Breast epithelium (tissue), 4 donors: Measurements from ENCODE around the gene LHX1. TPM values are rescaled to one million over a fixed set of nuclear protein-coding genes. Genes with fewer than 3 reads are reported as not detected.

Experiments
- DNase-seq, 2 donors: peaks; one replicate each; pipeline ENCODE4 v3.0.0-alpha.2; 2019; ENCODE audit warnings: low spot score in 2 of 2
- H3K27ac ChIP-seq, 2 donors: fragments of 200-600 bp; sonication (generic) in 1 of 2; one replicate each; pipeline ENCODE4 v1.5.1; 2016 to 2019; ENCODE audit warnings: mild to moderate bottlenecking in 1 of 2
- H3K27me3 ChIP-seq, 2 donors: fragments of 200-600 bp; sonication (generic) in 1 of 2; one replicate each; pipeline versions ENCODE4 v1.5.1 to v1.6.0; 2017 to 2019; ENCODE audit warnings: control low read depth in 1 of 2, mild to moderate bottlenecking in 1 of 2
- H3K36me3 ChIP-seq: fragments of 200-600 bp; one replicate; pipeline ENCODE4 v1.5.1; 2019
- H3K4me1 ChIP-seq, 2 donors: fragments of 200-600 bp; sonication (generic); one replicate each; pipeline ENCODE4 v1.5.1; 2016 to 2019; ENCODE audit warnings: control low read depth in 1 of 2
- H3K4me3 ChIP-seq, 3 donors: fragments of 200-600 bp; sonication (generic); 1 replicate in 2 of 3; 2 replicates in 1 of 3; pipeline ENCODE4 v1.5.1; 2016 to 2019; ENCODE audit warnings: mild to moderate bottlenecking in 3 of 3, moderate library complexity in 2 of 3
- H3K9me3 ChIP-seq, 2 donors: fragments of 200-600 bp; sonication (generic) in 1 of 2; one replicate each; pipeline ENCODE4 v1.5.1; 2016 to 2019; ENCODE audit warnings: control low read depth in 1 of 2
- CTCF ChIP-seq, 3 donors: fragments of 450-650 bp; IDR thresholded peaks; one replicate each; pipeline ENCODE4 v1.5.1; 2016 to 2017; ENCODE audit warnings: antibody characterized with exemption in 3 of 3, mild to moderate bottlenecking in 3 of 3, moderate library complexity in 3 of 3
- POLR2A ChIP-seq: fragments of 450-650 bp; IDR thresholded peaks from one replicate; pipeline ENCODE4 v1.6.1; 2016; ENCODE audit warnings: antibody characterized with exemption, mild to moderate bottlenecking, moderate library complexity
- POLR2AphosphoS5 ChIP-seq, 3 donors: sonication (generic); formaldehyde crosslinking; IDR thresholded peaks; one replicate each; pipeline ENCODE4 v1.6.1; 2017; ENCODE audit warnings: antibody characterized with exemption in 3 of 3
- intact Hi-C: fragments of 100-400 bp; cut with DNase I; formaldehyde crosslinking; loops from one replicate; pipeline ENCODE4 v1.15.1; 2023; ENCODE audit warnings: low total_unique reads
- total RNA-seq, 3 donors: library from RNA; depleted of rRNA; stranded (reverse); fragments of >200 nt; gene quantifications; one replicate each; pipeline ENCODE4 v1.1.0, GENCODE V29; 2016

The LHX1 gene
- total RNA-seq, 3 donors from 2014 or later, result not detected

GRCh38 chr17:36933512-36934143 is 3.6 kb upstream of the LHX1 start:
- TF ChIP-seq POLR2AphosphoS5 (IDR thresholded peaks at IDR 0.05), result no peak
- no peak for TF ChIP-seq POLR2A
- TF ChIP-seq CTCF (IDR thresholded peaks at IDR 0.05), result no peak
- peaks cover 51 to 100% of the 10 kb centered on the region in 2 donors for H3K27me3 ChIP-seq
- H3K36me3 ChIP-seq, result no peaks in the 10 kb centered on the region
- DNase-seq, result no peak
- peaks cover 19 to 32% of the 10 kb centered on the region in 2 donors for H3K4me1 ChIP-seq
- H3K9me3 ChIP-seq, result no peaks in the 10 kb centered on the region
- peak overlapping the region in 1 of 3 donors; percentile 54 for H3K4me3 ChIP-seq
- H3K27ac ChIP-seq, result no peak overlapping the region
- intact Hi-C loops, result no loop called here

- TF ChIP-seq CTCF (IDR thresholded peaks at IDR 0.05) (no peak), POLR2A (no peak), POLR2AphosphoS5 (IDR thresholded peaks at IDR 0.05) (no peak)
- H3K4me1 ChIP-seq, result peaks cover 21 to 32% of the 10 kb centered on the region in 2 donors
- H3K27ac ChIP-seq, result no peak overlapping the region
- intact Hi-C loops, result no loop called here
- no peaks in the 10 kb centered on the region for H3K9me3 ChIP-seq
- H3K4me3 ChIP-seq, result peak overlapping the region in 1 of 3 donors; percentile 54
- DNase-seq, result no peak
- no peaks in the 10 kb centered on the region for H3K36me3 ChIP-seq
- peaks cover 53 to 100% of the 10 kb centered on the region in 2 donors for H3K27me3 ChIP-seq
Measured at GRCh38 chr17:36934144-36934691, 3.1 kb upstream of the LHX1 start.

DNA sequence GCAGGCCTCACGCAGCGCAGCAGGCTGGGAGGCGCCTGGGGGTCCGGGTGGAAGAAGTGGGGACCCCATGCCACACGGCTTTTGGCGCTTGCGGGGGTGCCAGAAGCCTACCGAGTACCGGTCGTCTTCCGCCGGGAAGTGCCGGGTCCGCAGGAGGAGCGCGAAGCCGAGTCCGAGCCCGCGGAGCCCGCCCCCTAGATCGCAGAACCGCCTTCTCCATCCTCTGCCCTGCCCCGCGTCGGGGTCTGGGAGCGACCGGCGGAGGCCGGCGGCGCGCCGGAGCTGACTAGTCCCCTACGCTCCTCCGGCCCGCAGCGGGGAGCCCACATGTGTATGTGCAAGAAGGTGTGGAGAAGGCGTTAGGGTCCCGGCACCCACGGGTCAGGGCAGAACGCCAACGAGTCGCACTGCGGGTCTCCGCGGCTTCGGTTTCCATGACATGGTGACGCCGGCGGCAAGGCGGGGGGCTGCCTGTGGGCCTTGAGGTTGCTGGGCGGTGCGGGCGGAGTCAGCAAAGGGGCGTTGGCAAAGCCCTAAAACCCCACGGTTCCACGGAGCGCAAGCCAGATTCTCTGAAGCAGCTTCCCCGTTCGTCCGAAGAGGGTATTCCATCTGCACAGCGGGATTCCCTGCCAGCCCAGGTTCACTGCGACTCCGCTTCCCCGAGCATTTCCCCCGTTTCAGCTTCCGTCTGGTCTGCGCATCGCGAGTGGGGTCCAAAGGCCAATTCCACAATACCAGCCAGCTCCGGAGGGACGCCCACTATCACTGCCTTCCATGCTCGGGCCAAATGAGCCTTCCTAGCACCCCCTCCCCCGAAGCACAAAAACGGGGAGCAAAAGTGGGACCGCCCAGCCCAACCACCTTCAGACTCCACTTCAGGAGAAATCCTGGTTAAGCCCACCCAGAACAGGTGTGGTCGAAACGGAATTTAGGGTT is 2.3 kb upstream of the LHX1 start:
- intact Hi-C loops, result no loop called here
- Histone ChIP-seq H3K27me3 (peaks cover 53 to 100% of the 10 kb centered on the region in 2 donors), H3K27ac (no peak overlapping the region), H3K9me3 (no peaks in the 10 kb centered on the region), H3K4me3 (peak overlapping the region in 1 of 3 donors; percentile 54), H3K4me1 (peaks cover 21 to 32% of the 10 kb centered on the region in 2 donors), H3K36me3 (no peaks in the 10 kb centered on the region)
- TF ChIP-seq POLR2AphosphoS5 (IDR thresholded peaks at IDR 0.05) (no peak), POLR2A (no peak), CTCF (IDR thresholded peaks at IDR 0.05) (no peak)
- no peak for DNase-seq

- Histone ChIP-seq H3K27ac (no peak overlapping the region), H3K27me3 (peaks cover 53 to 100% of the 10 kb centered on the region in 2 donors), H3K9me3 (no peaks in the 10 kb centered on the region), H3K4me1 (peaks cover 21 to 32% of the 10 kb centered on the region in 2 donors), H3K36me3 (no peaks in the 10 kb centered on the region), H3K4me3 (peak overlapping the region in 2 of 3 donors; percentile 0 to 54)
- no peak for DNase-seq
- intact Hi-C loops, result no loop called here
- TF ChIP-seq CTCF (IDR thresholded peaks at IDR 0.05) (no peak), POLR2AphosphoS5 (IDR thresholded peaks at IDR 0.05) (no peak), POLR2A (no peak)
Measured at GRCh38 chr17:36935671-36936454, 1.4 kb upstream of the LHX1 start.
